NOMO-1 treated with dmso at 0.1 percent for 144 hours (cell line): ENCODE data around the gene UBXN10.
"Not testable (repeated sequence)": the region's sequence is repeated elsewhere in the genome, so short reads cannot be mapped to it uniquely, and the experiment has no call there.

Experiments used
- DNase-seq: peaks from one replicate; lab custom pipeline; 2025; ENCODE audit not compliant: unreplicated experiment; lab: John Stamatoyannopoulos, UW

The UBXN10 gene

GRCh38 chr1:20199403-20199802 lies 13.5 kb downstream of the UBXN10 start:
- no peak for DNase-seq

DNA sequence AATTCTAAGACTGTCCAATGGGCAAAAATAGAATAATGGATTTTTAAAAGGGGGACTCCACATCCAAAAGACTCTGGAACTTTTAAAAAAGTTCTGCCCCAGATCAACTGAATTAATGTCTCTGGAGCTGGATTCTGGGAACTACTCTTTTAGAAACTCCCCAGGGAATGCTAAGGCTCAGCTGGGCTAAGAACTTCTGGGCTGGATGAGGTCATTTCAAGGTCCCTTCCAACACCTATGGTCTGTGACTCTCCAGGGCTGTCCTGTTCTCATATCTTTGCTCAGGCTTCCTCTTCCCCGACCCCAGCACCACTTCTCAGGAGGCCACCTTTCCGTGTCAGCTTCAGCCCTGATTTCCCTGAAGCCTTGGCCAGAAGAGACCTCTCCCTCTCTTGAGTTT lies 13.9 kb downstream of the UBXN10 start:
- DNase-seq = no peak

- peak; percentile 16 for DNase-seq
These were observed 15.1 kb downstream of the UBXN10 start for GRCh38 chr1:20200966-20201365.

DNA sequence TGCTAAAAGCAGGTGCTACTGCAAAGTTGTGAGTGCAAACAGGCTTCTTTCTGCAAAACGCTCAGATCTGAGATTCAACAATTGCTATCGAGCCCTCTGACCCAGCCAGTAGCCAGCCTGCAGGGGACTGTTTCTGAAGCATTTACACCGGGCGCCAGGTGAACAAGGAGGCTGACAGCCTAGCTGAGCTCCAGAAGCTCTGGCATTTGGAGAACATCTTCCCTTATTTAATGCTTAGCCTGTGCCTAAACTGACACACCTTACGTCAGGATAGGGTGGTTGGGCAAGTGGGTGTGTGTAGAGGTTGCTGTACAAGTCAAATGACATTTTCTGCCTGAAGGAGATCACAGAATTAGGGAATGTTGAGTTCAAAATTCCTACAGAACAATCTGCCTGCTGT lies 16.3 kb downstream of the UBXN10 start:
- no peak for DNase-seq

DNA sequence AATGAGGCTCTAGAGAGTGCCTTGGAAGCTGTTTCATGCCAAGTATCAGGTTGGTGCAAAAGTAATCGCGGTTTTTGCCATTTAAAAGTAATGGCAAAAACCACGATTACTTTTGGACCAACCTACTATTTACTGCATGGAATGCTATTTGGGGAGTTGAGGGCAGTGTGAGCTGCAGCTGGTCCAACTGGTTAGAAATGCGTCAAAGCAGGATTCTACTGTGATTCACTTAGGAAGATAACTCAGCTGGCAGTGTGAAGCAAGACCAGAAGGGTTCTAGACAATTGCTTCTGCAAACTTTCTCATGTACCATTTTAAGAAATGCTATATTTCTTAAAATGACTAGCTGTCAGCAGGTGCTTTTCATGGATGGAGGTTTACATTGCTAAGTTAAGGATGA lies 21.6 kb downstream of the UBXN10 start:
- no peak for DNase-seq

- no peak for DNase-seq
These were observed 23.6 kb downstream of the UBXN10 start for GRCh38 chr1:20209471-20209870.

DNA sequence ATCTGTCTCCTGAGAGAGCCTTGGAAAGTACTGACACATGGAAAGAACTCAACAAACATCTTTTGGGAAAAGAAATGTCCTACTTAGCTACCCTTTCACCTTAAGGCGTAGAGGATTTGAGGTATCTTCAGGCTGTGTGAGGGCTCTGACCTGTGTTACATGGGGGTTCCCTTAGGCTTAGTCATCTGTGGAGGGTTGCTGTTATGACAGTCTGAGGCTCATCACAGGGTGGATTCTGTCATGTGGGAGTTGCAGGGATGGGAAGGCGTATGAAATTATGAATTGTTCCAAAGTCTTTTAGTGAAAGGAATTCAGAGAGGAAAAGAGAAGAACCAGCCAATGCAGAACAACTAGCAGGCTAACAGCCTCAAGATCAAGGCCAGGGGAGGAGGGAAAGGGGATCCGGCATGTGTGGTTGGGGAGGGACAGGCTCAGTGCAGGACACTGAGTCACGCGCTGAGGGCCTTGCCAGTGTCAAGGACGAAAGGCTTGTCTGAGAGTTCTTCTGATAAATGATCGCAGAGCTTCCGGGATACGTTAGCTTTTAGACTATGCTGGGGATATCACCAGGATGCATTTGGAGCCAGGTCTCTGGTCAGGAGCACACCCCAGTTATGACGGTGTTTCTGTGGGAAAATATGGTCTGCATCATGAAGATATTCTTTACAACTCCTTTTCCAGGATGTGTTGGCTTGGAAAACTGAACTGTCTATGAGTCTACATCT lies 25.0 kb downstream of the UBXN10 start:
- no peak for DNase-seq

- no peak for DNase-seq
These were observed 25.6 kb downstream of the UBXN10 start for GRCh38 chr1:20211511-20211931.

- no peak for DNase-seq
These were observed 26.3 kb downstream of the UBXN10 start for GRCh38 chr1:20212085-20212684.

GRCh38 chr1:20212685-20213331 lies 26.9 kb downstream of the UBXN10 start:
- peak; percentile 26 for DNase-seq

DNA sequence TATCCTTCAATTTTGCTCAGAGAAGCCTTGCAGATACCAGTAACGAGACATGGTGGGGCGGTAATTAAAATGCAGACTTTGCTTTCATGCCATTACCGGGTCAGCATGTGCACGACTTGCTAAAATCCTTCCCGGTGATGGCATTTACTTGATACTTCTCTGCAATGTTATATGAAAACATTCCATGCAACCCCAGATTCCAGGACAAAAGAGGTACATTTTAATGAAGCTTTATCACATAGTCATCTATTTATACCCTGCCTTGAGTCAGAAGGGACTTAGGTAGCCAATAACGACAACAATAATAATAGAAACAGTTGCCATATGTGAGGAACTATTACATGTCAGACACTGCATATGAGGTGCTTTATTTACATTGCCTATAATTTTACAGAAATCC lies 29.8 kb downstream of the UBXN10 start:
- DNase-seq = no peak

GRCh38 chr1:20216574-20216973 lies 30.7 kb downstream of the UBXN10 start:
- DNase-seq = no peak

- not testable (repeated sequence) for DNase-seq
These were observed 33.2 kb downstream of the UBXN10 start for GRCh38 chr1:20219053-20219452.

DNA sequence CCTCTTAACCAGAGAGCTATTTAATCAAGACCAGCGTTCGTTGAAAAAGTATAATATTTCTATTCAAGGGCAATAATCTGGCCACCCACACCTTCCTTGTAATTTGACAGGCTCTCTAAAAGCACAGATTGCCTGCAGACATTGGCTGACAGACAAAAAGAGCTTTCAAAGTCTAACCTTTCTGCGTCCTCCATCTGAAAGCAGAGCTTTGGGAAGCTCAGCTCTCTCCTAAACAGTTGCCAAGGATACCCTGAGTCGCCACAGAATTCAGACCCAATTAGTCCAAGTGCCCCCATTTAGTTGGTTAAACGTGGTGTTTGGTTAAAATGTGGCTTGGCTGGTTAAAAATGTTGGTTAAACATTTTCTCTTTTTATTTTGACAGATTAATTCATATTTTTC lies 34.1 kb downstream of the UBXN10 start:
- DNase-seq = no peak

DNA sequence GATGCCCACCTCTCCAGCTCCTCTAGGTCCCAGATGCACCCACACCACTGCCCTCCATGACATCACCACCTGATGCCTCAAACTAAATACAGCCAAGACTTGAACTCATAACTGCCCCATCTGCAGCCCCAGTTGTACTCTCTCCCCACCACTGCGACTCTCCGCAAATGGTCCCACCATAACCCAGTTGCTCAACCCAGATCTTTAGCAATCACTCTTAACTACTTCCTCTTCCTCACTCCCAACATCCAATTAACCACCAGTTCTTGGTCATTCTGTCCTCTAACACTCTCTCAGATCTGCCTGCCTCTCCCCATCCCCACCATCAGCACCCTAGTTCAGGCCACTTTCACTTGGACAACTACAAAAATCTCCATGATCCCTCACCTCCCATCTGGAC lies 37.2 kb downstream of the UBXN10 start:
- DNase-seq = peak; percentile 89

DNA sequence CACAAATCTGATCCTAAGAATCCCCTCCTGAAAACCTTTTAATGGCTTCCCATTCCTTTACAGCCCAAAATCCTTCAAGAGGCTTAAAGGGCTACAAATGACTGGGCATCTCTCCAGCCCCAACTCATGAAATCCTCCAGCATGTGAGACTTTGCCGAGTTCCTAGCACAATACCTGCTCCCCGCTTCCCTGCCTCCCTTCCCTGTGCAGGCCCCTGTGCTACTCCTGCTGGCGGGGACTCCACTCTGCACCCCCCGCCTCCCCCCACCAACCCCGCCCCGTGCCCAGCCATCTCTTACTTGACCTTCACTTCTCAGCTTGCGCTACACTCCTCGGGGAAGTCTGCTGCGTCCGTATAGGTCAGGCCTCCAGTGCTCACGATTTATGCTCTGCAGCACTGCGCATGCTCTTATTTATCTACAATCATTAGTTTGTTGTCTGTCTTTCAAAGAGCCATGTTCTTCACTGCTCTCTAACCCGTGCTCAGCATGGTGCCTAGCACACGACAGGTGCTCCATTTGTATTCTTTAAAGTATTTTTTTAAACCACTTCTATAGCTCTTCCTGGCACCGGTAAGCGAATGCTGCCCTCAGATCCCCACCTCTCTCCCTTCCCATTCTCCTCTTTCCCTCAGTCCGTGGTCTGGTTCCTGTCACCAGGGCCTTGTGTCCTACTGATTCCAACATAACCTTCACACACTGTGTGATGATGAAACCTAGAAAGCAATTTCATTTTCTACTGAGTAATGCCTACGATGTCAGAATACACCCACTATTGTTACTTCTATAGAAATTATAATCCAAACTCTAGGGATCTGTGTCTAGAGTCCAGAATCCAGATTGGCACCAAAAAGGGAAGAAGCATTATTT lies 37.9 kb downstream of the UBXN10 start:
- no peak for DNase-seq

- no peak for DNase-seq
These were observed 38.6 kb downstream of the UBXN10 start for GRCh38 chr1:20224546-20224945.

DNA sequence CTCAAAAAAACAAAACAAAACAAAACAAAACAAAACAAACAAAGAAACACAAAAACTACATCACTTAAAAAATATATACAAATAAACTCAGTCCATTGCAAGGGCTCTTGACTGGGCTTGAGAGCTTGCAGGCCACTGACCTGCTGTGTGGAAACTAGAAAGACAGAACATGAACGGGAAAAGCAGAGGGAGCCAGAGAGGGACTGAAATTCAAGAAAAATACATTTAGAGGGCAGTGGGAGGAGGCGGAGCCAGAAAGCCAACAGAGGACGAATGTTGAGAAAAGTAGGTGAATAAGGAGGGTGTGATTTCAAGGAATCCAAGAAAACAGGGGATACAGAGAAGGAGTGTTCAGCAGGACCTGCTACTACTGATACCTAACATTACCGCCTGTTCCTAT lies 41.8 kb downstream of the UBXN10 start:
- DNase-seq = no peak

- DNase-seq = no peak
These were observed 42.5 kb downstream of the UBXN10 start for GRCh38 chr1:20228314-20228825.

- no peak for DNase-seq
These were observed 43.3 kb downstream of the UBXN10 start for GRCh38 chr1:20229171-20229570.

DNA sequence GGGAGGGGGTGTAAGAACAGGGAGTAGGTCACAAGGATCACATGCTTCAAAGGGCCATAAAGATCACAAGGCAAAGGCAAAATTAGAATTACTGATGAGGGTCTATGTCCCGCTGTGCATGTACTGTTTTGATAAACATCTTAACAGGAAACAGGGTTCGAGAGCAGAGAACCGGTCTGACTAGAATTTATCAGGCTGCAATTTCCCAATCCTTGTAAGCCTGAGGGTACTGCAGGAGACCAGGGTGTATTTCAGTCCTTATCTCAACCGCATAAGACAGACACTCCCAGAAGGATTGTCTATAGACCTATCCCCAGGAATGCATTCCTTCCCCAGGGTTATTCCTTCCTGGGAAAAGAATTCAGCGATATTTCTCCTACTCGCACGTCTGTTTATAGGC lies 46.7 kb downstream of the UBXN10 start:
- DNase-seq = not testable (repeated sequence)
